Measurements from ENCODE around the gene SOCS4. TPM values are rescaled to one million over a fixed set of nuclear protein-coding genes. Genes with fewer than 3 reads are reported as not detected.

SOCS4 gene
- total and polyA plus RNA-seq, 7 donors = 4.1 to 23.7 (median 11.7) TPM

DNA sequence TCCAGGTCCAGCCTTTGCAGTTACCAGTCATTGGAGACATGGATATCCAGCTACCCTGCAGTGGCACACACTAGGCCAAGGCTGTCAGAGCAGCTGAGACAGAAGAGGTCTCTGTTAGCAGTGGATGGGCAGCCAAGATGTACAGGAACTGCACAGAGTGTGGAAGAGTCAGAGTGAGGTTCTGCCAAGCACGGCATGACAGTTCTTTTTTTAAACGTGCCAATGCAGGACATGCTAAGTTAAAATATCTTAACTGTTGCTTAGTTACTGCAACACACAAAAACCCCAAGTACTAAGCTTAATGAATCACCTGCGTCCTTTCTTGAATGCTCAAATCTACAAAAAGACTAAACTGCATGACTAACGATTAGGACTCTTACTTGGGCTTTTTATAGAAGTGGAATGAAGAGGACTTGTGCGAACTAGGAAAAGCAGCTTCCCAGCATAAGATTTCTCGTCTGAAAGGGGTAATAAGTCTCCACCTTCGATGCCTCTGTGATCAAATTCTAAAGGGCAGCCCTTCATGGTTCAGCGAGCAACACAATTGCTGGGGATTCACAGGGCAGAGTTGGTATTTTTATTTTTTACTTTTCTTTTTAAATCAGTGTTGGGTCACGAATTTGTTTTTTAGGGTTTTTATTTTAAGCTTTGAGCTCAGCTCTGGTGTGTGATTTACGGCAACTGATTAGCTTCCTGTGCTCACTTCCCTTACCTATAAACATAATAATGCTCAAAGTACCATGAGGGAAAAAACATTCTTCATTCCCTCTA lies 45.0 kb downstream of the SOCS4 start:
- Histone ChIP-seq H3K4me1 (peaks cover 13% of the 10 kb centered on the region), H3K4me3 (peak overlapping the region; percentile 6), H3K27me3 (ENCODE audit: insufficient read depth in 3 of 3, low read length in 2 of 3) (no peaks in the 10 kb centered on the region), H3K27ac (peak overlapping the region; percentile 36), H3K9me3 (no peaks in the 10 kb centered on the region), H3K36me3 (ENCODE audit: insufficient read depth in 1 of 2, low read depth in 1 of 2) (peaks cover 0 to 14% of the 10 kb centered on the region in 2 donors)
- 9 to 16% (median 9%) methylated on average over 10 of the region's 10 CpGs for WGBS, 3 donors
- peak; percentile 77 to 92 (median 85) for ATAC-seq
- DNase-seq = no peak
- intact Hi-C loops (cut with DNase I) = no loop called here
- TF ChIP-seq, protein P1, sequence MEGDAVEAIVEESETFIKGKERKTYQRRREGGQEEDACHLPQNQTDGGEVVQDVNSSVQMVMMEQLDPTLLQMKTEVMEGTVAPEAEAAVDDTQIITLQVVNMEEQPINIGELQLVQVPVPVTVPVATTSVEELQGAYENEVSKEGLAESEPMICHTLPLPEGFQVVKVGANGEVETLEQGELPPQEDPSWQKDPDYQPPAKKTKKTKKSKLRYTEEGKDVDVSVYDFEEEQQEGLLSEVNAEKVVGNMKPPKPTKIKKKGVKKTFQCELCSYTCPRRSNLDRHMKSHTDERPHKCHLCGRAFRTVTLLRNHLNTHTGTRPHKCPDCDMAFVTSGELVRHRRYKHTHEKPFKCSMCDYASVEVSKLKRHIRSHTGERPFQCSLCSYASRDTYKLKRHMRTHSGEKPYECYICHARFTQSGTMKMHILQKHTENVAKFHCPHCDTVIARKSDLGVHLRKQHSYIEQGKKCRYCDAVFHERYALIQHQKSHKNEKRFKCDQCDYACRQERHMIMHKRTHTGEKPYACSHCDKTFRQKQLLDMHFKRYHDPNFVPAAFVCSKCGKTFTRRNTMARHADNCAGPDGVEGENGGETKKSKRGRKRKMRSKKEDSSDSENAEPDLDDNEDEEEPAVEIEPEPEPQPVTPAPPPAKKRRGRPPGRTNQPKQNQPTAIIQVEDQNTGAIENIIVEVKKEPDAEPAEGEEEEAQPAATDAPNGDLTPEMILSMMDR (IDR thresholded peaks at IDR 0.05) = no peak

DNA sequence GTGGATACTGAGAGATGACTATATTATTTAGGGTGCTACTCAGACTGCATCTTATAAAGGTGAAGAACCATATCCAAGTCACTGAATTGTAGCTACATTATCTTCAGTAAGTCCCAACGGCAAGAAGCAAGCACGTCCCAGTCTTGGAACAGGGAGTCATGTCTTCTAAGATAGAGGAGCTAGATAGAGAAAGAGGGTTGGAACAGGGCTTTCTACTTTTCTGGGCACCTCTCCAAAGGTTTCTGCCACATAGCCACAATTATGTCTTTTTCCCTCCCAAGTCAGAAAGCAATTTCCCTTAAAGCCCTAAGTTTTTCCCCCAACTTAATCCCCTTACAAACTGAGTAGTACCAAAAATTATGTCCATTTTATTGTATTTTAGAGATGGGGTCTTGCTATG lies 46.8 kb downstream of the SOCS4 start:
- intact Hi-C loops (cut with DNase I) = no loop called here
- TF ChIP-seq, protein P1 (IDR thresholded peaks at IDR 0.05) = no peak
- no peak overlapping the region for H3K27ac ChIP-seq
- no peak overlapping the region for H3K4me3 ChIP-seq
- no peaks in the 10 kb centered on the region for H3K9me3 ChIP-seq
- peaks cover 13% of the 10 kb centered on the region for H3K4me1 ChIP-seq
- DNase-seq (no peak), ATAC-seq (no peak)
- no peaks in the 10 kb centered on the region for H3K36me3 ChIP-seq (ENCODE audit: insufficient read depth in 1 of 2, low read depth in 1 of 2)
- no peaks in the 10 kb centered on the region for H3K27me3 ChIP-seq (ENCODE audit: insufficient read depth in 3 of 3, low read length in 2 of 3)
- 56 to 63% (median 57%) methylated on average over 2 of the region's 2 CpGs for WGBS, 3 donors

DNA sequence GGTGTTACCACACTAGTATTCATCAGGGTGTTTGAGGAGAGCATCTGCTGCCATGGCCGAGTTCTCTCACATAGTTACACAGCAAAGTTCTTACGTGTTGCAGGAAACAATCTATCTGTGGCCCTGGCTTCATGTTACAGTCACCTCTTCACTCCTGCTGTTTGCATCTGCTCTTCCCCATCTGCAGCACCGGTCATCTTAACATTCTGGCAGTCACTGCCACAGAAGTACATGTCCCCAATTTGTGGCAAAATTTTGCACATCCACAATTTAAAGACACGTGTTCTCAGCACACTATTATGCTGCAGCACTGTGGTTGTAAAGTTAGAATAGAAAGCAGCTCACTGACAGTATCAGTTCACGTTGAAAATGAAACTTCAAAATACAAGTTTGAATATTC lies 47.6 kb downstream of the SOCS4 start:
- H3K27me3 ChIP-seq (ENCODE audit: insufficient read depth in 3 of 3, low read length in 2 of 3) = no peaks in the 10 kb centered on the region

DNA sequence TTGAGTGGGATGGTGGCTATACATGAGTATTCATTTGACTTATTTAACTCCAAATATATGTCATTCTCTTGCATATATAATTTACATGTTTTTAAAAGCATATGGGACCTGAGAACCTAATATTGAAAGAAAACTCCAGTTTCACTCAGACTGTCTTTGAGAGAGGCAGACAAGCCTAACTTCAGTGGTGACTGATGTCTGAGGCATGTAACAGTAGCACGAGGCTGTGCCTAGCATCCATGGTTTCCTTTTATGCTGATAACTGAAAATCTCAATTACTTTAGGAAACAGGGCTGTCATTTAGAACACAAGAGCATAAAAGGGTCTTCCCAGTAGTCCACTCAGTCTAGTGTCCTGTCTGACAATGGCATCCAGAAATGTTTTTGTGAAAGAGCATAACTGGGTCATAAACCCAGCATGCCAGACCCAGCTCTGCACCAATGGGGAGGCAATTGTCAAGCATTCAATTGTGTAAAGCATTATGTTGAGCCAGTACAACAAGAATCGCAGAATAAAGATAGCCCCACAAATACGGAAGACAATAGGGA lies 48.7 kb downstream of the SOCS4 start:
- peaks cover 13% of the 10 kb centered on the region for H3K4me1 ChIP-seq
- no peaks in the 10 kb centered on the region for H3K36me3 ChIP-seq (ENCODE audit: insufficient read depth in 1 of 2, low read depth in 1 of 2)
- WGBS, 3 donors = 88 to 93% (median 89%) methylated on average over 3 of the region's 3 CpGs
- no peak overlapping the region for H3K27ac ChIP-seq
- DNase-seq (no peak), ATAC-seq (no peak)
- H3K4me3 ChIP-seq = no peak overlapping the region
- TF ChIP-seq, protein P1 (IDR thresholded peaks at IDR 0.05) = no peak
- intact Hi-C loops (cut with DNase I) = no loop called here
- H3K9me3 ChIP-seq = no peaks in the 10 kb centered on the region
- no peaks in the 10 kb centered on the region for H3K27me3 ChIP-seq (ENCODE audit: insufficient read depth in 3 of 3, low read length in 2 of 3)

More for the DNA sequence above, 47.6 kb downstream of the SOCS4 start:
- Histone ChIP-seq H3K27ac (no peak overlapping the region), H3K36me3 (ENCODE audit: insufficient read depth in 1 of 2, low read depth in 1 of 2) (no peaks in the 10 kb centered on the region), H3K4me3 (no peak overlapping the region), H3K4me1 (peaks cover 13% of the 10 kb centered on the region), H3K9me3 (no peaks in the 10 kb centered on the region)
- 17 to 20% (median 19%) methylated on average over 5 of the region's 5 CpGs for WGBS, 3 donors
- intact Hi-C loops (cut with DNase I) = no loop called here
- TF ChIP-seq, protein P1 (IDR thresholded peaks at IDR 0.05) = no peak
- no peak for DNase-seq
- peak in 1 of 4 donors; percentile 28 for ATAC-seq

Measured in psoas muscle (tissue), 8 donors.